IPS-18c (cell line): ENCODE measurements around the gene JPH2.

Experiments used
- H3K4me3 ChIP-seq: 2 replicates; pipeline ENCODE4 v1.7.0; 2013; ENCODE audit warnings: low read depth, mild to moderate bottlenecking, low read length, moderate library complexity; ENCODE audit not compliant: insufficient read depth
- H3K9me3 ChIP-seq: one replicate; pipeline ENCODE4 v1.6.1; 2013; ENCODE audit warnings: mild to moderate bottlenecking, low read length, moderate library complexity; ENCODE audit not compliant: control insufficient read depth, insufficient read depth

The JPH2 gene

DNA sequence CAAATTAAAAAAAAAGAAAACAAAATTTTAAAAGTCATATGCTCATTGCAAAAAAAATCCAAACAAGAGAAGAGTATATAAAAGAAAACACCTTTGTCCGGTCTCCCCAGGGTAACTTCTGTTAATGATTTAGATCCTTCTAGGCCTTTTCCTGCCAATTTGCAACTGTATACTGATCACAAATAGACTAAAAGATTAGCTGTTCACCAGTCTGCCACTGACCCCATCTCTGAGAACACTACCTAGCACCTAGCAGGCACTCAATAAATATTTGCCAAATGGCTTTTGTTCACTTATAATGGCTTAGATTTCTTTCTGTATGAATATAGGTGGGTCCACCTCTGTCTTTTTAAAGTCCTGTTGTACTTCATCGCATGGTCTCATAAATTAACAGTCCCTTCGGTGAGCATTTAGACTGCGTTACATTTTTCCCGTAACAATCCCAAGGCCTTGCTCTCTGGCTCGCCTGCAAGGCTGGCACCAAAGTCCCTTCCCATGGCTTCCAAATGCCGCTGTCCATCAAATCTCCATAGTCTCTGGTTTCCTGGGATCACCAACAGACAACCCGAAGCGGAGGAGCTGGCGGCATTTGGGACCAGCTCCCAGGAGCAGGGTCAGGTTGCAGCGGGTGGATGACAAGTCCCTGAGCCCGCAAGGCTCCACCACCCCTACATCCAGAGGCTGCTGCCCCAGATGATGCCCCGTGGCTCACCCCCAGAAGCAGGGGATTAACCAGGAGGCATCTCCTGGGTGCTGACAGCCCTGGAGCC is 11.8 kb downstream of the JPH2 start:
- Histone ChIP-seq H3K9me3 (no peaks in the 10 kb centered on the region), H3K4me3 (no peak overlapping the region)

GRCh38 chr20:44173846-44174245 is 13.1 kb downstream of the JPH2 start:
- H3K9me3 ChIP-seq, result no peaks in the 10 kb centered on the region

DNA sequence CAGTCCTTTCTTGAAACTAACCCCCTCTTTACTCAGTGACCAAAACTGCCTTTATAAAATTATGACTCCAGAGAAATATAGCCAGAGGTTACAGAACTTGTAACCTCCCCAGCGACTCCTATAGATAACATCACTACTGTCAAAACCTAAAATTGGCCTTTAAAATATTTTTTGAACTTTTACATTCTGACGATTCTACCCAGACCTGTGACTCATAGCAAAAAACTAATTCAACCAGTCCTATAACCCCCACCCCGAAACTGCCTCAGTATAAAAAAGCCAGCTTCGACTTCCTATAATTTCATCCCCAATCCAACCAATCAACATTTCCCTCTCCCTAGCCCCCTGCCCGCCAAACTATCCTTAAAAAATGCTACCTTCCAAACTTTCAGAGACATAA is 13.9 kb downstream of the JPH2 start:
- Histone ChIP-seq H3K4me3 (no peak overlapping the region), H3K9me3 (no peaks in the 10 kb centered on the region)

More at GRCh38 chr20:44173846-44174245, 13.1 kb downstream of the JPH2 start:
- H3K4me3 ChIP-seq, result no peak overlapping the region

GRCh38 chr20:44172572-44172950 is 14.4 kb downstream of the JPH2 start:
- Histone ChIP-seq H3K9me3 (no peaks in the 10 kb centered on the region), H3K4me3 (no peak overlapping the region)

DNA sequence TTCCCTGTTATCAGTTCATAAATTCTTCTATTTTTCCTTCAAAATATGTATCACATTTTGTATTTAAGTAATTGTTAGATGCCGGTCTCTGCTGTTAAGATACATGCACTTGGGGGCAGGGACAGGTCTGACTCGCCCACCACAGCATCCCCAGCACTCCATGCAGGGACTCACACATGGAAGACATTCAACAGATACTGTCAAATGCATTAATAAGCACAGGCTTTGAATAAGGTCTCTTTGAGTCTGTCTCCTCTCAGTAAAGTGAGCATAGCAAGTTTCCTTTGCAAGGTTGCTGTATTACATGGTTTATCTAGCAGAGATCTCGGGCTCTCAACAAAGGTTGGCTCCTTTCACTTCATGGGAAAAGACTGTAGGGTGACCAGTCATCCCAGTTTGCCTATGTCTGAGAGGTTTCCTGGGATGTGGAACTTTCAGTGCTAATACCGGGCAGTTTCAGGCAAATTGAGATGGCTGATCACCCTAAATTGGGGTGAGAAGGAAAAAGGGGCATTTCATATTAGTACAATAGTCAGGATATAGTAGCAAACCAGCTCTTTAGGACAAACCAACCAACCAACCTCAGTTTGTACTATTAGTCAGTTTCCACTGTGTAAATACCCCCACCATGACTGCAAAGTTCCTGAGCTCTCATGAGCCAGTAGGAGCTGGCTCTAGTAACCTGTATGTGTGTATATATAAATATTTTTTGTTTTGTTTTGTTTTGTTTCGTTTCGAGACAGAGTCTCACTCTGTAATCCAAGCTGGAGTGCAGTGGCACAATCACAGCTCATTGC is 15.0 kb downstream of the JPH2 start:
- Histone ChIP-seq H3K4me3 (no peak overlapping the region), H3K9me3 (no peaks in the 10 kb centered on the region)

GRCh38 chr20:44170816-44171410 is 16.1 kb downstream of the JPH2 start:
- no peaks in the 10 kb centered on the region for H3K9me3 ChIP-seq
- H3K4me3 ChIP-seq, result no peak overlapping the region

GRCh38 chr20:44167736-44168135 is 19.3 kb downstream of the JPH2 start:
- H3K9me3 ChIP-seq, result no peaks in the 10 kb centered on the region
- no peak overlapping the region for H3K4me3 ChIP-seq

- Histone ChIP-seq H3K9me3 (no peaks in the 10 kb centered on the region), H3K4me3 (no peak overlapping the region)
Observed at GRCh38 chr20:44166477-44166876, 20.5 kb downstream of the JPH2 start.

- H3K4me3 ChIP-seq, result no peak overlapping the region
Observed at GRCh38 chr20:44166008-44166407, 21.0 kb downstream of the JPH2 start.

DNA sequence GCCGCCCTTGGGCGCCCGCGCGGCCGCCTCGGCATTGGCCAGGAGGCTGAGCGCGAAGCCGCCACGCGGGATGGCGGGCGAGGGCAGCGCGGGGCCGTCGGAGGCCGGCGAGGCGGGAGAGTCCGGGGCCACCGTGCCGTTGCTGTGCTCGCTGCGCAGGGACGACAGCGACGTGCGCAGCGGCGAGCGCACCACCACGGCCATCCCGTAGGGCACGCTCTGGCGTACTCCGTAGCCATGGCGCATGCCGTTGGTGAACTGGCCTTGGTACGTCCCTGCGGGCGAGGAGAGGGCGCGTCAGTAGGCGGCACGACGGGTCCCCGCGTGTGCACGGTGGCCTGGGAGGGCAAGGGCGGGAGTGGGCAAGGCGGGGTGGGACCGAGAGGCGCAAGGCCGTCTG is 26.9 kb downstream of the JPH2 start:
- no peak overlapping the region for H3K4me3 ChIP-seq
- no peaks in the 10 kb centered on the region for H3K9me3 ChIP-seq

More at GRCh38 chr20:44166008-44166407, 21.0 kb downstream of the JPH2 start:
- no peaks in the 10 kb centered on the region for H3K9me3 ChIP-seq

- no peaks in the 10 kb centered on the region for H3K9me3 ChIP-seq
- no peak overlapping the region for H3K4me3 ChIP-seq
Observed at GRCh38 chr20:44159711-44160110, 27.3 kb downstream of the JPH2 start.

- H3K9me3 ChIP-seq, result no peaks in the 10 kb centered on the region
- no peak overlapping the region for H3K4me3 ChIP-seq
Observed at GRCh38 chr20:44159125-44159524, 27.9 kb downstream of the JPH2 start.

DNA sequence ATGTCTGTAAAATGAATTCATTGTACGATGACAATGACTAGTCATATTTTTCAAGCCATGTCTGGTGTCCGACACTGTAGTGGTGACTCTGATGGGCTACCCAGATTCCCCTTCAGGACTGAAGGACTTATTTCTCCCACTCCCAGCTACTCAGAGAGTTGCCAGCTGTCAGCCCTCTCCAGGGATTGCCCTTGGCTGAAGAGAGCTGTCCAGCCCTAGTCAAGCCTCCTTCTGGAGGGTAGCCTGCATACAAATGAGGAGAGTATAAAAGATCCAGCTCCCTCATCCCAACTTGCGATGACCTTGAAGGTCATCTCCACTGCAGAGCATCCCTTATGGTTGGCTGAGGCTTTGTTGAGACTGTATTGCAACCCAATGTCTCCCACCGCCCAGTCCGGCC is 29.9 kb downstream of the JPH2 start:
- Histone ChIP-seq H3K4me3 (no peak overlapping the region), H3K9me3 (no peaks in the 10 kb centered on the region)

DNA sequence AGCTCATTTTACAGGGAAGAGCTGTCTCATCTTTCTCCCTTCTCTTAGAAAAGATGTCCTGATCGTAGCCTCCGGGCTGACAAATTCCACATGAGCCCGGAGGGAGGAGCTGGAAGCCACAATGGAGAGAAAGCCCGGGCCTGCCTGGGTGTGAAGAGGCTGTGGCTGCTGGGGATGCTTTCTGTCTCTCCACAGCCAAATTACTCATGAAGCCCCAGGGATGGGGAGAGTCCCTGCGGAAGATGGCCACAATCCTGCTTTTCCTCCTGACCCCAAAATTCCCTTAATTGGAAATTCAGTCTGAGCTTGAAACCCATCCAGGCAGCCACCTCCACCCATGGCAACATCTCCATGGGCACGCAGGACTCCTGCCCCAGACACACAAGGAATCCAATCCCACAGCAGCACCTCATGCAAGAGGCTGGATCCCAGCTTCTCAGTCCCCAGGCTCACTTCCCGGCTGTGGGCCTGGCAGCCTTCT is 32.4 kb downstream of the JPH2 start:
- Histone ChIP-seq H3K4me3 (no peak overlapping the region), H3K9me3 (no peaks in the 10 kb centered on the region)

DNA sequence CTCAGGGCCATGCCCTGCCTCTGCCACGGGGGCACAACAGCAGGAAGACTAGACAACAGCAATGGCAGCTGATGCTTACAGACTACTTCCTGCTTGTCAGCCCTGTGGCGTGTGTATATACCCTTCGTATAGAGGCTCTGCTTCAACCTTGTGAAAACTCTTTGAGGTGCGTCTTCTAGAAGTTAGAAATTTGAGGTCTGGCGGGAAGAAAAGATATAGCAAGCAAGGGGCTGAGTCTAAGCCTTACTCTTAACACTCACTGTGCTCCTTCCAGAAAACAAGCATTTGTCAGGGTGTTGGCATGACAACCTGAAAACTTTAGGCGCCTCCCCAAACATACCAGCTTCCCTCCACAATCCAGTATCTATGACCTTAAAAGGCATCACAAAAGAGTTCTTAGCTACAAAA is 33.3 kb downstream of the JPH2 start:
- Histone ChIP-seq H3K4me3 (no peak overlapping the region), H3K9me3 (no peaks in the 10 kb centered on the region)

GRCh38 chr20:44151621-44152416 is 35.2 kb downstream of the JPH2 start:
- Histone ChIP-seq H3K9me3 (no peaks in the 10 kb centered on the region), H3K4me3 (no peak overlapping the region)

DNA sequence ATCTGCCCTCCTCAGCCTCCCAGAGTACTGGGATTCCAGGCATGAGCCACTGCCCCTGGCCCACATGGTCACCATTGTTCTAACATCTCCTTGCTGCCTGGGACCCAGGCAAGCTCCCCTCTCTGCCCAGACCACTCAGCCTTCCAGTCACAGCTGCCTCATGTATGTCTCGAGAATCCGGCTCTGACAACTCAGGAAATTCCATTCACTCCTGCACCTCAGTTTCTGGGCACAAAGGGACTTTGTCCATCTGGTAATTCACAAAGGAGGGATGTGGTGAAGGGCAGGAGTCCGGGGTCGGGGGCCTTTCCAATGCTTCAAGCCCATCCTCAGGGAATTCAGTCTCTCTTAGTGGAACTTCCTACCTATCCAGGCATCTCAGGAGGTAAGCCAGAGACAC is 40.7 kb downstream of the JPH2 start:
- H3K9me3 ChIP-seq, result no peaks in the 10 kb centered on the region
- H3K4me3 ChIP-seq, result no peak overlapping the region
